SK-N-MC (cell line): Measurements from ENCODE around the gene LRBA.
"Not testable (repeated sequence)": the region's sequence is repeated elsewhere in the genome, so short reads cannot be mapped to it uniquely, and the experiment has no call there.

Source experiments
- DNase-seq: peaks from one replicate; pipeline ENCODE4 v3.0.0-alpha.2; 2011; ENCODE audit warnings: low read depth, low spot score
- H3K27ac ChIP-seq: fragments of 200-600 bp; sonication (generic); 2 replicates; pipeline ENCODE4 v1.5.1; 2016; ENCODE audit warnings: mixed run types
- H3K36me3 ChIP-seq: fragments of 200-600 bp; sonication (generic); 2 replicates; pipeline ENCODE4 v1.6.1; 2017; ENCODE audit warnings: antibody characterized with exemption, low read length, mixed read lengths; ENCODE audit not compliant: insufficient read depth
- H3K4me3 ChIP-seq: fragments of 200-600 bp; sonication (generic); 2 replicates; pipeline ENCODE4 v1.5.1; 2016
- H3K9ac ChIP-seq: fragments of 200-600 bp; sonication (generic); 2 replicates; pipeline ENCODE4 v1.8.0; 2017; ENCODE audit warnings: mixed run types, mixed read lengths; ENCODE audit not compliant: insufficient read length
- H3K9me3 ChIP-seq: fragments of 200-600 bp; sonication (generic); 2 replicates; pipeline ENCODE4 v1.6.1; 2017; ENCODE audit warnings: low read depth, mild to moderate bottlenecking, antibody characterized with exemption, low read length, moderate library complexity, mixed read lengths
- EZH2 ChIP-seq: fragments of 200-600 bp; sonication (generic); IDR thresholded peaks from one replicate; pipeline ENCODE4 v1.6.1; 2017; ENCODE audit warnings: antibody characterized with exemption
- FOXP2 ChIP-seq: optimal IDR thresholded peaks from 2 replicates; pipeline ENCODE3; 2011; ENCODE audit warnings: mild to moderate bottlenecking, moderate library complexity; ENCODE audit not compliant: insufficient read depth; ENCODE audit errors: extremely low read length, control extremely low read depth
- POLR2AphosphoS5 ChIP-seq: IDR thresholded peaks from 2 replicates; pipeline ENCODE4 v1.6.1; 2012; ENCODE audit warnings: mild to moderate bottlenecking, low read depth, low read length, borderline replicate concordance

Gene LRBA

DNA sequence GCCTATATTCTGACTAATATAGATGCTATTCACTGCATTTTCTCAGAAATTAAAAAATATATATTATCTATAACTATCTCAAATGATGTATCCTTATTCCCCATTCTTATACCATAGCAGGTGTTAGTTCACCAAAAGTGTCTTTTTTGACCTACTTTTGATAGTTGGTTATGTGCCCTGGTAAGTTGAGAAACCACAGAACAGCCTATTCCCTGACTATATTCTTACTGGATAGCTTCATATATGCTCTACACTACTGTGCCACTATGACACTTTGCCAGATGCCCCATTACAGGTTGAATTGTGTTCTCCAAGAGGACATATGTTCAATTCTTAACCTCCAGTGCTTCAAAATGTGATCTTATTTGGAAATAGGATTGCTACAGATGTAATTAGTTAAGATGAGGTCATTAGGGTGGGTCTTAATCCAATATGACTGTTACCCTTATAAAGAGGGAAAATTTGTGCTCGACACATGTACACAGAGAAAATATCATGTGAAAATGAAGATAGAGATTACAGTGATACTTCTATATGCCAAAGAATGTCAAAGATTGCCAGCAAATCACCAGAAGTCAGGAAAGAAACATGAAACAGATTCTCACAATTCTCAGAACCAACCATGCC lies 76.1 kb downstream of the LRBA start:
- no peak overlapping the region for H3K27ac ChIP-seq

GRCh38 chr4:150938417-150938816 lies 76.7 kb downstream of the LRBA start:
- no peak overlapping the region for H3K27ac ChIP-seq
- no peak overlapping the region for H3K4me3 ChIP-seq
- DNase-seq, result no peak

More for the DNA sequence above, 76.1 kb downstream of the LRBA start:
- no peak for DNase-seq
- H3K4me3 ChIP-seq, result no peak overlapping the region
- no peak overlapping the region for H3K9ac ChIP-seq
- TF ChIP-seq EZH2, result no peak
- TF ChIP-seq FOXP2, result no peak
- no peak for TF ChIP-seq POLR2AphosphoS5
- no peaks in the 10 kb centered on the region for H3K9me3 ChIP-seq
- H3K36me3 ChIP-seq, result no peaks in the 10 kb centered on the region

GRCh38 chr4:150934022-150934421 lies 81.1 kb downstream of the LRBA start:
- DNase-seq, result no peak
- Histone ChIP-seq H3K9ac (no peak overlapping the region), H3K36me3 (no peaks in the 10 kb centered on the region), H3K4me3 (no peak overlapping the region), H3K9me3 (no peaks in the 10 kb centered on the region), H3K27ac (no peak overlapping the region)
- no peak for TF ChIP-seq POLR2AphosphoS5
- TF ChIP-seq FOXP2, result no peak
- TF ChIP-seq EZH2, result no peak

More at GRCh38 chr4:150938417-150938816, 76.7 kb downstream of the LRBA start:
- no peaks in the 10 kb centered on the region for H3K36me3 ChIP-seq
- H3K9me3 ChIP-seq, result no peaks in the 10 kb centered on the region
- TF ChIP-seq POLR2AphosphoS5 (no peak), FOXP2 (no peak), EZH2 (no peak)
- no peak overlapping the region for H3K9ac ChIP-seq

DNA sequence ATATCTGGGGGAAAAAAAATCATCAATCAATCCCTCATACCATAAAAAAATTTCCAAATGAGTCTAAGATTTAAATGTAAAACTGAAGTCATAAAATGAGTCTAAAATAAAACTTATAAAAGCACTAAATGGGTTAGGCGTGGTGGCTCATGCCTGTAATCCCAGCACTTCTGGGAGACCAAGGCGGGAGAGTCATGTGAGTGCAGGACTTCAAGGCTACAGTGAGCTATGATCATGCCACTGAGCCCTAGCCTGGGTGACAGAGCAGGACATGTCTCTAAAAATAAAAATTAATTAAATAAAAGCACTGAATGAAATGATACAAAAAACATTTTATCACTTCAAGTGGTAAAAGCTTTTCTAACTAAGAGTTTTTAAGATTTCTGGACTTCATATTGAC lies 83.3 kb downstream of the LRBA start:
- no peak overlapping the region for H3K9ac ChIP-seq
- DNase-seq, result no peak
- no peak overlapping the region for H3K4me3 ChIP-seq
- no peak for TF ChIP-seq EZH2
- TF ChIP-seq FOXP2, result no peak
- no peak for TF ChIP-seq POLR2AphosphoS5
- peaks cover 6% of the 10 kb centered on the region; the same call in 1 of the 2 replicates for H3K36me3 ChIP-seq
- no peaks in the 10 kb centered on the region for H3K9me3 ChIP-seq
- no peak overlapping the region for H3K27ac ChIP-seq

DNA sequence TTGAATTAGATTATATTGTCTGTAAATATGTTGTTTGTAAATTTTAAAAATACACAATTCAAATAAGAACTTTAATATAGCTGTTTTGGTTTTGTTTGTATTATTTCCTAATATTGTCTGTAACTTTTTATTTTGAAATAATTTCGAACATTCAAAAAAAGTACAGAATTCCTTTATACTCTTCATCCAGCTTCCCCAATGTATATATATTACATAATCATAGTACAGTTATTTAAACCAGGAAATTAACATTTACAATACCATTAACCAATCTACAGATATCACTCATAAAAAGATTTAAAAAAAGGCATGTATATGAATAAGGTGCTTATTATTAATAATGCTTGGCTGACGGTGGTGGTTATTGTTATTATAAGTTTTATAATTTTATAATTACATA lies 84.1 kb downstream of the LRBA start:
- peaks cover 6% of the 10 kb centered on the region; the same call in 1 of the 2 replicates for H3K36me3 ChIP-seq
- no peaks in the 10 kb centered on the region for H3K9me3 ChIP-seq
- H3K4me3 ChIP-seq, result no peak overlapping the region
- H3K9ac ChIP-seq, result no peak overlapping the region
- H3K27ac ChIP-seq, result no peak overlapping the region
- DNase-seq, result no peak
- TF ChIP-seq EZH2 (no peak), FOXP2 (no peak), POLR2AphosphoS5 (no peak)

DNA sequence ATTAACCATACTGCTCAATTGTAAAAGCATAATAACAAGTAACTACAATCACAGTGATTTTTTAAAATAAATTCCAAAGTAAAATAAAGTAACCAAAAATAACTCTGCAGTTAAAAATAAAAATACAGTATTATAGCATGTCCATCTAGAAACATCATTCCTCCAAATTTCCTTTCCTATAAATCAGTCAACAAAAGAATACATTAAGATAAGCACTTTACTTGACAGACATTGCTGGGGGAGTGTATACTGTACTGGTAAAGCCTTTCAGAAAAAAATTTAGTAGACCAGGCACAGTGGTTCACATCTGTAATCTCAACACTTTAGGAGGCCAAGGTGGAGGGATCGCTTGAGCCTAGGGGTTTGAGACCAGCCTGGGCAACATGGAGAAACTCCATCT lies 91.1 kb downstream of the LRBA start:
- DNase-seq, result no peak
- Histone ChIP-seq H3K9me3 (no peaks in the 10 kb centered on the region), H3K4me3 (no peak overlapping the region), H3K9ac (no peak overlapping the region), H3K27ac (no peak overlapping the region), H3K36me3 (peaks cover 6% of the 10 kb centered on the region; the same call in 1 of the 2 replicates)
- no peak for TF ChIP-seq FOXP2
- no peak for TF ChIP-seq POLR2AphosphoS5
- no peak for TF ChIP-seq EZH2

GRCh38 chr4:150921486-150921885 lies 93.6 kb downstream of the LRBA start:
- H3K9me3 ChIP-seq, H3K27ac ChIP-seq, DNase-seq, H3K9ac ChIP-seq, H3K4me3 ChIP-seq, H3K36me3 ChIP-seq: not testable (repeated sequence)

GRCh38 chr4:150918562-150918961 lies 96.5 kb downstream of the LRBA start:
- H3K9me3 ChIP-seq, DNase-seq, H3K4me3 ChIP-seq, H3K9ac ChIP-seq, H3K27ac ChIP-seq: not testable (repeated sequence)
- H3K36me3 ChIP-seq, result peaks cover 18% of the 10 kb centered on the region

DNA sequence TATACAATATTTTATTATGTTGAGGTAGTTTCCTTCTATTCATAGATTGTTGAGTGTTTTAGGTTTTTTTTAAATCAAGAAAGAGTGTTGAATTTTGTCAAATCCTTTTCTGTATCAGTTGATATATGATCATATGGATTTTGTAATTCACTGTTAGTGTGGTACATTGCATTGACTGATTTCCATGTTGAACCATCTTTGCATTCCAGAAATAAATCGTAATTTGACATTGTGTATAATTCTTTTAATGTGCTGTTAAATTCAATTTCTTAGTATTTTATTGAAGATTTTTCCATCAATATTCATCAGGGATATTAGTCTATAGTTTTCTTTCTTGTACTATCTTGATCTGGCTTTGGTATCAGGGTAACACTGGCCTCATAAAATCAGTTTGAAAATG lies 103.8 kb downstream of the LRBA start:
- no peak overlapping the region for H3K4me3 ChIP-seq
- no peak for DNase-seq
- TF ChIP-seq EZH2, result no peak
- no peak for TF ChIP-seq POLR2AphosphoS5
- no peak for TF ChIP-seq FOXP2
- no peaks in the 10 kb centered on the region for H3K9me3 ChIP-seq
- no peak overlapping the region for H3K27ac ChIP-seq
- H3K9ac ChIP-seq, result no peak overlapping the region
- peaks cover 53% of the 10 kb centered on the region for H3K36me3 ChIP-seq
